ES-I3 (cell line): Measurements from ENCODE around the gene JMJD1C.
"Not testable (repeated sequence)": the region's sequence is repeated elsewhere in the genome, so short reads cannot be mapped to it uniquely, and the experiment has no call there.

Experiments
- H3K36me3 ChIP-seq: 2 replicates; pipeline ENCODE4 v1.6.1; 2013; ENCODE audit warnings: mild to moderate bottlenecking, low read length, control low read depth, moderate library complexity; ENCODE audit not compliant: insufficient read depth
- H3K4me1 ChIP-seq: 2 replicates; pipeline ENCODE4 v1.6.1; 2013; ENCODE audit warnings: mild to moderate bottlenecking, control low read depth, low read length; ENCODE audit not compliant: insufficient read depth
- H3K9ac ChIP-seq: 2 replicates; pipeline ENCODE4 v1.6.1; 2013; ENCODE audit warnings: low read depth, mild to moderate bottlenecking, low read length, moderate library complexity
- H3K9me3 ChIP-seq: 2 replicates; pipeline ENCODE4 v1.6.1; 2013; ENCODE audit warnings: mild to moderate bottlenecking, low read length, moderate library complexity; ENCODE audit not compliant: control insufficient read depth, insufficient read depth

The JMJD1C gene

DNA sequence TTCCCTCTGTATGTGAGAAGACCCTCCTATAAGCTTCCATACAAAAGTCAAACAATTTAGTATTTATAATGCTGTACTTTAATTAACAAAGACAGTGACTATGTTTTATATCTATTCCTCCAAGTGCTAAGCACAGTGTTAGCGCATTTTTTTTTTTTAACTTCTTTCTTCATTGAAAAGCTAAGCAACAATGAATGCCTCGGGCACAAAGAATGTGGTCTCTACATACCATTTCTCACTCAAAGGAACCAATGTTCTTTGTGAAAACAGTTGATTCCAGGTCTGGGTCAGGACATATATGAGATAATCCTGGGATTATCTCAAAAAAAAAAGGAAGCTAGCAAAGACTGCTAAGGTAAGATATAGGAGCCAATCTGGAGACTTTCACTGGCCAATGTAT lies 29.2 kb upstream of the JMJD1C start:
- Histone ChIP-seq H3K36me3 (no peaks in the 10 kb centered on the region), H3K9ac (no peak overlapping the region), H3K4me1 (no peaks in the 10 kb centered on the region; the same call in none of the 2 replicates), H3K9me3 (no peaks in the 10 kb centered on the region)

DNA sequence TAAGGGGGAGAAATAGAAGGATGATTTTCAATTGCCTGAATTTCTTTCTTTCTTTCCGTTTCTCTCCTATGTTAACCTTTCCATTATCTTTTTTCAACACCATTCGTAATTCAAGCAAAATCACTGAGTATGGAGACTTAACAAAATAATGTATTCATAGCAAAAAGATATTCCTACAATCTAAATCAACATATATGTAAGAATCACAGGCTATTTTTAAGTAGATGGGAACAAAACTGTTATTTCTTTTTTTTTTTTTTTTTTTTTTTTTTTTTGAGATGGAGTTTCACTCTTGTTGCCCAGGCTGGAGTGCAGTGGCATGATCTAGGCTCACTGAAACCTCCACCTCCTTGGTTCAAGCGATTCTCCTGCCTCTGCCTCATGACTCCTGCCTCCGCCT lies 27.2 kb upstream of the JMJD1C start:
- Histone ChIP-seq H3K9ac (no peak overlapping the region), H3K36me3 (no peaks in the 10 kb centered on the region), H3K4me1 (no peaks in the 10 kb centered on the region; the same call in none of the 2 replicates), H3K9me3 (no peaks in the 10 kb centered on the region)

DNA sequence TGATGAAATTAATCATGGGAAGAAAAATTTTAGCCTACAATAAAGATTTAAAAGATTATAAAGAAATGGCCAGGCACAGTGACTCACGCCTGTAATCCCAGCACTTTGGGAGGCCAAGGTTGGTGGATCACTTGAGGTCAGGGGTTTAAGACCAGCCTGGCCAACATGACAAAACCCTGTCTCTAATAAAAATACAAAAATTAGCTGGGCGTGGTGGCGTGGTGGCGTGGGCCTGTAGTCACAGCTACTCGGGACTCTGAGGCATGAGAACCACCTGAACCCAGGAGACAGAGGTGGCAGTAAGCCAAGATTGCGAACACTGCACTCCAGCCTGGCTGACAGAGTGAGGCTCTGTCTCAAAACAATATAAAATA lies 26.5 kb upstream of the JMJD1C start:
- not testable (repeated sequence) for H3K4me1 ChIP-seq, H3K9ac ChIP-seq

DNA sequence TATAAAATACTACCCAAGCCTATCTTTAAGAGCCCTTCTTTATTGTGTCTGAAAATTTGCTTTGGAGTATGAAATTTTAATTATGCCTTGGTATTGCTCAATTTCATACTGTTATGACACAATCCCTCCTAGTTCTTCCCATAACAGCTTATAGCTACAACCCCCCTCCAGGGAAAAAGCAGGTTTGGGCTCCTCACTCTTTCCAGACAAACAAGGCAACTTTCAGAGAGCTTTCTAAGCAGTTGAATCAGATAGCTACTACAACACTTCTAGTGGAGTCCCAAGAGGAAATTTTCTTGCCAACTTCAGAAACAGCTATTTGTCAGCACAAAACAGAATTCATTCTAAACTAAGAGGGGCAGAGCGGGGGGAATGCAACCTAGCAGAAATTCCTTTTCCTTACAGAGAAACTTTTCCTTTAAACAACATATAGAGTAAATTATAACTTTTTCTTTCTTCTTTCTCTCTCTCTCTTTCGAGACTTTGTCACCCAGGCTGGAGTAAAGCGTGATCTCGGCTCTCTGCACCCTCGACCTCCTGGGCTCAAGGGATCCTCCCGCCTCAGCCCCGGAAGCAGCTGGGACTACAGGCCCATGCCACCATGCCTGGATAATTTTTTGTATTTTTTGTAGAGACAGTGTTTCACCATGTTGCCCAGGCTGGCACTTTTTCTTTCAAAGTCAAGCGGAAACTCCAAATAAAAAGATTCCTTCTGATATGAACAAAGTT lies 26.0 kb upstream of the JMJD1C start:
- Histone ChIP-seq H3K9me3 (no peaks in the 10 kb centered on the region), H3K9ac (no peak overlapping the region), H3K36me3 (no peaks in the 10 kb centered on the region), H3K4me1 (no peaks in the 10 kb centered on the region; the same call in none of the 2 replicates)

More for the DNA sequence above, 26.5 kb upstream of the JMJD1C start:
- H3K36me3 ChIP-seq, H3K9me3 ChIP-seq: not testable (repeated sequence)

DNA sequence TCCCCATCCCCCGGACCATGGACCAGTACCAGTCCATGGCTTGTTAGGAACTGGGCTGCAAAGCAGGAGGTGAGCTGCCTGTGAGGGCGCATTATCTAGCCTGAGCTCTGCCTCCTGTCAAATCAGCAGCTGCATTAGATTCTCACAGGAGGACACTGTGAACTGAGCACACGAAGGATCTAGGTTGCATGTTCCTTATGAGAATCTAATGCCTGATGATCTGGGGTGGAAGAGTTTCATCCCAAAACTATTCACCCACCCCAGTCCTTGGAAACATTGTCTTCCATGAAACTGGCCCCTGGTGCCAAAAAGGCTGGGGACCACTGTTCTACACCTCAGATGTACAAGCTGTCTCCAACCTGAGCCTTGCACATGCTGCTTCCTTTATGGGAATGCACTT lies 24.1 kb upstream of the JMJD1C start:
- Histone ChIP-seq H3K9me3 (no peaks in the 10 kb centered on the region), H3K4me1 (peaks cover 9% of the 10 kb centered on the region), H3K36me3 (no peaks in the 10 kb centered on the region), H3K9ac (no peak overlapping the region)

DNA sequence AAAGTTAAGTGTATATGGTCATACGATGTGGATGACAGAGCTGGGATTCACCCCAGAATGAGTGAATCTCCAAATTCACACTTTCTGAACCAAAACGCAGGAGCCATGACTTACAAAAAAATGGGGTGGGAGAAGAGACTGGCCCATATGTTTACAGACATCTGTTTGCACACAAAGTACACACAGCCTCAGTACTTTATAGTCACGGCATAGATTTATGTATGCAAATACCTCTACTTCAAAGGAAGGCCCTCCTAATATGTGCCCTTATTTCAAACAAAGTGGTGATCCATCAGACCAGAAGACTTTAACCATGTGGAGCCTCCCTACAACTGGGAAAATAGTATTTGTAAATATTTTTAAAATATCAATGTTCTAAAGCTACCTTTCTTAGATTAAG lies 22.2 kb upstream of the JMJD1C start:
- Histone ChIP-seq H3K9ac (no peak overlapping the region), H3K4me1 (peaks cover 9% of the 10 kb centered on the region), H3K36me3 (no peaks in the 10 kb centered on the region), H3K9me3 (no peaks in the 10 kb centered on the region)

DNA sequence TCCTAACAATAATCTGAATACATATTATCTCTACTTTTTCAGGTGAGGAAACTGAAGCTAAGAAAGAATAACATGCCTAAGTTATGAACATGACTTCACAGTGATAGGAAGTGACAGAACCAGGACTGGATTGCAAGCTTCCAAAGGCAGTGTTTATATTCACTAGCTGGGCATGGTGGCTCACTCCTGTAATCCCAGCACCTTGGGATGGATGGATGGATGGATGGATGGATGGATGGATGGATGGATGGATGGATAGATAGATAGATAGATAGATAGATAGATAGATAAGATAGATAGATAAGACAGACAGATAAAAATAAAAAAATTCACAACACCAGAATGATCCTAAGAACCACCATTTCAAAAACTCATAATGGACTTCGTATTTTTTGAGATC lies 18.2 kb upstream of the JMJD1C start:
- peaks cover 9% of the 10 kb centered on the region; the same call in 1 of the 2 replicates for H3K4me1 ChIP-seq
- H3K9ac ChIP-seq, result no peak overlapping the region
- no peaks in the 10 kb centered on the region for H3K9me3 ChIP-seq
- no peaks in the 10 kb centered on the region for H3K36me3 ChIP-seq

DNA sequence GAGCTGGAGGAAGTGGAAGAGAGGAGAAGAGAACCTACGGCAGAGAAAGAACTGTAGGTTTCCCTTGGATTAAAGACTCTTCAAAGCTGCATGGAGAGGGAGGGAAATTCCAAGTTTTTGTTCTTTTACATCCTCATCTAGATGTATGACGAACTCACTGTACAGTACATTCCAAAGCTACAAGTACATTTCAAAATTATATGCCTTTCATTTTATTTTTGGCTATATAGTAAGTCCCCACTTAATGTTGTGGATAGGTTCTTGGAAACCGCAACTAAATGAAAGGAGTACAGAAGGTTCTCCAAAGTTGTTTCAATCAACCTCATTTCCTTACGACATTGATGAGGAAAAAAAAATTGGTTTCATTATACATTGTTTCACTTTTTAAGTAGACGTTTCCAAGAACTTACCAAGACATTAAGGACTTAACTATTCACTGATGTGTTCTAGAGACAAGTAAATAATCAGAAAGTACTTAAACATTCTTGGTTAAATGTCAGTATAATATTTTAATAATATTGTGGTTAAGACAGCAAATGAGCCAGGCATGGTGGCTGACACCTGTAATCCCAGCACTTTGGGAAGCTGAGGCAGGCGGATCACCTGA lies 16.1 kb upstream of the JMJD1C start:
- Histone ChIP-seq H3K4me1 (peaks cover 21% of the 10 kb centered on the region), H3K36me3 (no peaks in the 10 kb centered on the region), H3K9ac (no peak overlapping the region), H3K9me3 (no peaks in the 10 kb centered on the region)

DNA sequence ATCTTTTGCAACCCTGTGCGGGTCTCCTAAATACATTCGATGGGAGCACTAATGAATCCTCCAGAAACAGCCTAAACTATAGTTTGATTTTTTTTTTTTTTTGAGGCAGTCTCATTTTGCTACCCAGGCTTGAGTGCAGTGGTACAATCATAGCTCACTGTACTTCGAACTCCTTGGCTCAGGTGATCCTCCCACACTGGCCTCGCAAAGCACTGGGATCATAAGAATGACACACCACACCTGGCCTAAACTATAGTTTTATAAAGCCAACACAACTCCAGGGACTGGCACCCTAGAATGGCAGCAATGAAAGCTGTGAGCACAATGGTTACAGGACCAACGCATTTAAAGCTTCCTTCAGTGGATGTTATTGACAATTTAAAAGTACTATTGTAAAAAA lies 14.5 kb upstream of the JMJD1C start:
- peaks cover 12% of the 10 kb centered on the region for H3K4me1 ChIP-seq

DNA sequence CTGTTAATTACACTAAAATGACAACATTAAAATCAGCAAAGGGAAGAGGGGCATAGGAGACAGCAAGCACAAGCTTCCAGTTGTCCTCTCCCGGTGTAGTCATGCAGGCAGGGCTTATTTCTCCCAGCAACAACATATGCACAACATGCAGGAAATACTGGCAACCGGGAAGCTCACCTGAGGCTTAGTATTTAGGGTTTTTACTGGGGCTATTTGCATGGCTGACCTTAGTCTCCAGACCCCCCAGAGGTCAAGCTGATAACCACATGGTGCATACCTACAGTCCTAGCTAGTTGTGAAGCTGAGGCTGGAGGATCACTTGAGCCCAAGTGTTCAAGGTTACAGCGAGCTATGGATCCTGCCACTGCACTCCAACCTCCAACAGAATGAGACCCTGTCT lies 12.8 kb upstream of the JMJD1C start:
- H3K36me3 ChIP-seq, result no peaks in the 10 kb centered on the region
- H3K9ac ChIP-seq, result no peak overlapping the region
- H3K9me3 ChIP-seq, result no peaks in the 10 kb centered on the region
- peaks cover 12% of the 10 kb centered on the region for H3K4me1 ChIP-seq

More for the DNA sequence above, 14.5 kb upstream of the JMJD1C start:
- Histone ChIP-seq H3K9me3 (no peaks in the 10 kb centered on the region), H3K36me3 (no peaks in the 10 kb centered on the region), H3K9ac (no peak overlapping the region)

DNA sequence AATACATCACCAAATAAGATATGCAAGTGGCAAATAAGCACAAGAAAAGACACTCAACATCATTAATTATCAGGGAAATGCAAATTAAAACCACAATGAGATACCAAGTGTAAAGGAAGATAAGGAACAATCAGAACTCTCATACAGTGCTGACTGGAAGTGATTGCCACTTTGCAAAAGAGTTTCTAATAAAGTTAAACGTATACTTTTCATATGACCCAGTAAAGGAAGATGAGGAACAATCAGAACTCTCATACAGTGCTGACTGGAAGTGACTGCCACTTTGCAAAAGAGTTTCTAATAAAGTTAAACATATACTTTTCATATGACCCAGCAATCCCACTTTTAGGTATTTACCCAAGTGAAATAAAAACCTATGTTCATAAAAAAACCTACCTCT lies 12.2 kb upstream of the JMJD1C start:
- Histone ChIP-seq H3K36me3 (no peaks in the 10 kb centered on the region), H3K9me3 (no peaks in the 10 kb centered on the region), H3K4me1 (peaks cover 12% of the 10 kb centered on the region), H3K9ac (no peak overlapping the region)

DNA sequence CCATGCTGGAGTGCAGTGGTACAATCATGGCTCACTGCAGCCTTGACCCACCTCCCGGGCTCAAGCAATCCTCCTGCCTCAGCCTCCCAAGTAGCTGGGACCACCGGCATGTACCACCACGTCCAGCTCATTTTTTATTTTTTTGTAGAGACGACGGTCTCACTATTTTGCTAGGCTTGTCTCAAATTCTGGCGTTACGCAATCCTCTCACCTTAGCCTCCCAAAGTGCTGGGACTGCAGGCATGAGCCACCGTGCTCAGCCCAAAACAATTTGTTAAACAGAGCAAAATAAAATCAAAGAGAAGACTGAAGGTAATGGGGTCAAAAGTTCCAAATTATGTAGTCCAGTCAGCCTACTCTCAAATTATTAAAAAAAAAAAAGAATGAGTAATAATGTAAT lies 8.7 kb upstream of the JMJD1C start:
- no peaks in the 10 kb centered on the region for H3K9me3 ChIP-seq
- H3K4me1 ChIP-seq, result peaks cover 12% of the 10 kb centered on the region
- H3K9ac ChIP-seq, result no peak overlapping the region
- no peaks in the 10 kb centered on the region for H3K36me3 ChIP-seq

DNA sequence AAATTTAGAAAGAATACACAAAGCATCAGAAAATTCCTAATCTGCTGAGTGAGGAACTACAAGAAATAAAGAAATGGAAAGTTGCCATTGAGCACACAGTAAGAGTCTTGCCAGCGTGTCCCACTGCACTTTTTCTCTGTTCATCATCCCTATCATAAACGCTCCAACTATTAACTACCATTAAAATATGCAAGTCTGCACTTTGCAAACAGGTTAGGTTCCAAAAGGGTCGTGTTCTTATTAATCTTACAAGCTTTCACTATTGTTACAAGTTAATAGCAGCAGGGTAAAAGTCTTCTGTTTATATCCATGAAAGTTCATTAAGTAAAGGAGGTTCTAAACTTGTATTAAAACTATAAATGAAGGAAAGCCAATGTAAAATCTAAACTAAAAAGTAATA lies 5.2 kb upstream of the JMJD1C start:
- Histone ChIP-seq H3K4me1 (peaks cover 7% of the 10 kb centered on the region), H3K9me3 (no peaks in the 10 kb centered on the region), H3K9ac (no peak overlapping the region), H3K36me3 (no peaks in the 10 kb centered on the region)

DNA sequence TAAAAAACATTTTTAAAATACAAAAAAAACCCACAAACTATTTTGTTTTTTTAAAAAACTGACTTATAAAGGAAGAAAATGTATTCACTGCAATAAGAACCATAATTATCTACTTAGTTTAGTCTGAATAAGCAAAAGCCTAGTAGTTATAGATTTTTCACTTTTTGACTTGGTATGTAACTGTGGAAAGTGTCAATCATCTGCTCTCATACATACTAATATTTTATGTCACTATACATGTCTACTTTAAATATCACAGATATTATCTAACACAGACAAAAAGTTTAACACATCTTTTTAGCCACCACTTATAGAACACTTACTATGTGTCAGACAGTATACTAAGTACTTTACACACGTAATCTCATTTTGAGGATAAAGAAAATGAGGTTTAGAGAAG lies 3.2 kb upstream of the JMJD1C start:
- Histone ChIP-seq H3K4me1 (peaks cover 7% of the 10 kb centered on the region), H3K9ac (no peak overlapping the region), H3K9me3 (no peaks in the 10 kb centered on the region), H3K36me3 (no peaks in the 10 kb centered on the region)

DNA sequence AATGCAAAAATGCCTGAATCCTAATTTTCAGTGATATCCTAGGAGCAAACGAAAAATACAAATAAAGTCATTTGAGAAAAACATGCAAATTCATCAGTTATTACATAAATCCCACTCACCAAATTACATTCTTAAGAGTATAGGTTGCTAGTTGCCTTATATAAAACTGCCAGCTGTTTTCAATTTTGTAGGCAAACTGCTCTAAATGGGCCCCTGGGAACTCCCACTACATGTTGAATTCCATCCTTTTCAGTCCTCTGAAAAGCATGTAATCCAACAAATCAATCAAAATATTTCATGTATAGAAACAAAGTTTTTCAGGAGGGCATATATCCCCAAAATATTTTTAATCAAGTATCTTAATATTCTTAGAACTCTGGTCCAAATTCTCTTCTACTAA lies 2.1 kb upstream of the JMJD1C start:
- Histone ChIP-seq H3K36me3 (no peaks in the 10 kb centered on the region), H3K4me1 (peaks cover 7% of the 10 kb centered on the region), H3K9me3 (no peaks in the 10 kb centered on the region; the same call in 1 of the 2 replicates), H3K9ac (no peak overlapping the region)
